Kidney (tissue), 14 donors: ENCODE data around the gene IL1RAPL2. TPM values are rescaled to one million over a fixed set of nuclear protein-coding genes. Genes with fewer than 3 reads are reported as not detected.
"Not testable (repeated sequence)": the region's sequence is repeated elsewhere in the genome, so short reads cannot be mapped to it uniquely, and the experiment has no call there.

Experiments used
- DNase-seq, 5 donors: peaks; one replicate each; pipeline ENCODE4 v3.0.0-alpha.2; 2013 to 2020
- FAIRE-seq: peaks from 2 replicates; lab custom pipeline; 2012; peaks lifted over from hg19 to GRCh38; lab: Jason Lieb, UNC
- H3K27ac ChIP-seq, 2 donors: one replicate each; pipeline ENCODE4 v1.7.0; 2013; ENCODE audit warnings: low read depth in 2 of 2, low read length in 2 of 2, inconsistent platforms in 1 of 2
- H3K27me3 ChIP-seq: one replicate; pipeline ENCODE4 v1.7.1; 2013; ENCODE audit warnings: low read length, inconsistent platforms; ENCODE audit not compliant: control insufficient read depth, insufficient read depth
- H3K36me3 ChIP-seq, 3 donors: one replicate each; pipeline versions ENCODE4 v1.7.0 to v1.7.1; 2013; ENCODE audit warnings: low read length in 3 of 3, control low read depth in 1 of 3, inconsistent platforms in 1 of 3; ENCODE audit not compliant: insufficient read depth in 3 of 3, control insufficient read depth in 2 of 3
- H3K4me1 ChIP-seq, 3 donors: one replicate each; pipeline versions ENCODE4 v1.7.0 to v1.7.1; 2013; ENCODE audit warnings: low read length in 3 of 3, inconsistent platforms in 1 of 3, low read depth in 1 of 3; ENCODE audit not compliant: control insufficient read depth in 2 of 3, insufficient read depth in 2 of 3
- H3K4me3 ChIP-seq, 3 donors: one replicate each; pipeline versions ENCODE4 v1.7.0 to v1.8.1; 2013; ENCODE audit warnings: low read length in 3 of 3, control low read depth in 1 of 3, inconsistent platforms in 1 of 3
- H3K9ac ChIP-seq, 3 donors: one replicate each; pipeline versions ENCODE4 v1.7.0 to v1.7.1; 2013; ENCODE audit warnings: low read length in 3 of 3, control low read depth in 1 of 3, inconsistent platforms in 1 of 3
- H3K9me3 ChIP-seq, 3 donors: one replicate each; pipeline versions ENCODE4 v1.7.0 to v1.7.1; 2013; ENCODE audit warnings: low read length in 3 of 3, control low read depth in 1 of 3, inconsistent platforms in 1 of 3; ENCODE audit not compliant: control insufficient read depth in 2 of 3, insufficient read depth in 1 of 3
- CTCF ChIP-seq: IDR thresholded peaks from 3 replicates; pipeline ENCODE4 v1.5.1; 2012; ENCODE audit warnings: mild to moderate bottlenecking, moderate library complexity, borderline replicate concordance; ENCODE audit not compliant: insufficient read depth; ENCODE audit errors: extremely low read depth
- intact Hi-C: fragments of 100-400 bp; cut with DNase I; formaldehyde crosslinking; loops from one replicate; pipeline ENCODE4 v1.11.1; 2022
- polyA plus RNA-seq: library from polyadenylated mRNA; stranded (reverse); fragments of 350-450 nt; fragmentation: Illumina TruSeq; extraction: RNeasy Lipid Tissue Mini Kit (QIAGEN cat#74804); gene quantifications from one replicate; pipeline ENCODE4 v1.2.3, GENCODE V29; 2014; ENCODE audit warnings: low read depth, low replicate concordance; ENCODE audit not compliant: insufficient read depth
- total RNA-seq: library from RNA; stranded (reverse); fragmentation: NEBNext Ultra II Directional; extraction: Animal tissue kit (Norgen Biotek cat#: 25700); gene quantifications from one replicate; pipeline ENCODE4 v1.2.1, GENCODE V29; 2021
- donor health status: control.
- donor health status: control.
- donor health status: control.
- donor health status: control.
- donor health status: control.
- donor health status: DM: yes; HTN: yes; CAD: no.
- donor health status: Normal renal cell carcinoma (clear cell type).

IL1RAPL2 gene
- total and polyA plus RNA-seq, 2 donors from 2014 or later = 0.13 to 0.25 TPM

GRCh38 chrX:104665691-104666090, 99.7 kb downstream of the IL1RAPL2 start:
- H3K9ac ChIP-seq = no peak overlapping the region
- no peaks in the 10 kb centered on the region for H3K9me3 ChIP-seq
- DNase-seq = no peak
- no peaks in the 10 kb centered on the region for H3K4me1 ChIP-seq
- no peak for FAIRE-seq
- no peak overlapping the region for H3K4me3 ChIP-seq
- H3K27ac ChIP-seq = no peak overlapping the region
- no peaks in the 10 kb centered on the region for H3K36me3 ChIP-seq
- intact Hi-C loops = no loop called here
- no peak for TF ChIP-seq CTCF
- peaks cover 2% of the 10 kb centered on the region for H3K27me3 ChIP-seq

- Histone ChIP-seq H3K27me3 (peaks cover 2% of the 10 kb centered on the region), H3K4me3 (peak overlapping the region in 1 of 3 donors; percentile 1), H3K9me3 (no peaks in the 10 kb centered on the region), H3K9ac (no peak overlapping the region), H3K4me1 (no peaks in the 10 kb centered on the region), H3K27ac (no peak overlapping the region), H3K36me3 (no peaks in the 10 kb centered on the region)
- FAIRE-seq (peak; percentile 89), DNase-seq (peak in 2 of 5 donors; percentile 54 to 77)
- intact Hi-C loops = no loop called here
- peak; percentile 33 for TF ChIP-seq CTCF
These were observed 102.6 kb downstream of the IL1RAPL2 start for GRCh38 chrX:104668550-104668949.

GRCh38 chrX:104669063-104669462, 103.1 kb downstream of the IL1RAPL2 start:
- Histone ChIP-seq H3K9ac (no peak overlapping the region), H3K27me3 (peaks cover 2% of the 10 kb centered on the region), H3K4me1 (no peaks in the 10 kb centered on the region), H3K4me3 (peak overlapping the region in 1 of 3 donors; percentile 1), H3K9me3 (no peaks in the 10 kb centered on the region), H3K36me3 (no peaks in the 10 kb centered on the region), H3K27ac (no peak overlapping the region)
- FAIRE-seq (no peak), DNase-seq (no peak)
- no peak for TF ChIP-seq CTCF
- intact Hi-C loops = no loop called here

GRCh38 chrX:104670051-104670450, 104.1 kb downstream of the IL1RAPL2 start:
- no peak for DNase-seq
- no peaks in the 10 kb centered on the region for H3K36me3 ChIP-seq
- FAIRE-seq = no peak

GRCh38 chrX:104677517-104677916, 111.5 kb downstream of the IL1RAPL2 start:
- FAIRE-seq, H3K4me3 ChIP-seq, H3K36me3 ChIP-seq, H3K27me3 ChIP-seq, H3K9me3 ChIP-seq, H3K9ac ChIP-seq, intact Hi-C loops, H3K4me1 ChIP-seq, H3K27ac ChIP-seq: not testable (repeated sequence)
- peak in 1 of 5 donors; percentile 18 for DNase-seq

More at GRCh38 chrX:104670051-104670450, 104.1 kb downstream of the IL1RAPL2 start:
- Histone ChIP-seq H3K4me3 (no peak overlapping the region), H3K9ac (no peak overlapping the region), H3K4me1 (no peaks in the 10 kb centered on the region), H3K27ac (no peak overlapping the region), H3K27me3 (no peaks in the 10 kb centered on the region), H3K9me3 (no peaks in the 10 kb centered on the region)
- TF ChIP-seq CTCF = no peak
- intact Hi-C loops = no loop called here
